HFF-Myc (cell line): Measurements from ENCODE around the gene GCAT.

Experiments
- DNase-seq: peaks from one replicate; pipeline ENCODE4 v3.0.0-alpha.2; 2011; ENCODE audit warnings: low read depth; ENCODE audit errors: extremely low read depth
- H3K4me3 ChIP-seq: replicated peaks from 2 replicates; pipeline ENCODE4 v1.5.1; 2011; ENCODE audit warnings: low read depth, mild to moderate bottlenecking, control low read depth, low read length
- TF ChIP-seq, protein P1 (sequence below): IDR thresholded peaks from 2 replicates; pipeline ENCODE4 v1.5.1; 2012; ENCODE audit warnings: mild to moderate bottlenecking, low read depth, low read length, control low read depth; ENCODE audit errors: missing control alignments

The GCAT gene

DNA sequence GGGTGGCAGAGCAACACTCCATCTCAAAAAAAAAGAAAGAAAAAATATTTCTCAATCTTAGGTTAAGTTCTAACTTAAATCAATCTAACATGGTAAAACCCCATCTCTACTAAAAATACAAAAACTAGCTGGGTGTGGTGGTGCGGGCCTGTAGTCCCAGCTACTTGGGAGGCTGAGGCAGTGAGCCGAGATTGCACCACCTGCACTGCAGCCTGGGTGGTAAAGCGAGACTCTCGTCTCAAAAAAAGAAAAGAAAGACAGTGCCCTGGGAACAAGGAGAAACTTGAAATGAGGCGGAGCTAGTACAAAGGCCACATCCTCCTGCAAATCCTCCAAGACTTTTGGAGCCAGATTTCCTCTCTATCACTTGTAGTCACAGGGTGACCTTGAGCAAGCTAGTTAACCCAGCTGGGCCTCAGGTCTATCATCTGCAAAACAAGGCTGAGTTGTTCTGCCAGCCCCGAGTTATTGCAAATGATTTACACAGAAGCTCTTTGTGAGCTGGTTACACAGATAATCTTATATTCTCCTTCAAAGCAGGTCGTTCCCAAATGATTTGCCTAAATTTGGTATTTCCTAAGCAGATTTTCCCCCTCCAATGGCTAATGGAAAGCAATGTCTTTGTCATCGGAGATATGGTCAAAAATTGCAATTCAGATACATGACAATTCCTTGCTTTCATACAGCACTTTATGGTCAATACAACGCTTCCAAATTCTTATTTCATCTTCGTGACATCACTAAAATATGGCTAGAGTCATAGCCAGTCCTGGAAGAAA, 34.5 kb downstream of the GCAT start:
- 0 out of 2 replicates have a peak overlapping the region, but pooled peaks have one; percentile 52 for H3K4me3 ChIP-seq

DNA sequence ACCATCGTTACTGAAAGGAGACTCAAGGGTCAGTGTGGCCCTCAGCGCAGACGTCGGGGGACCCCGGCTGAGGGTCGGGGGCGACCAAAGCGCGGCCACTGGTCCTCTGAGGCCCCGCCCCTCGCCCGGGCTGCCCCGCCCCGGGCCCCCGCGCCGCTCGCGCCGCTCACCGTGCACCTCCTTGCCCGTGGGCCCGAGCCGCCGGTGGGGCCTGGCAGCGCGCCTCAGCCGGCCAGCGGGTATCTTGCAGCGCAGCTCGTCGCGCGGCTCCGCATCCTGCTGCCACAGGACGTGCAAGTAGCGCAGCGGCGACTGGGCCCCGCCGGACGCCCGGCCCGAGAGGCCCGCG, 36.0 kb downstream of the GCAT start:
- DNase-seq = no peak
- peak overlapping the region; percentile 52 for H3K4me3 ChIP-seq
- TF ChIP-seq, protein P1, sequence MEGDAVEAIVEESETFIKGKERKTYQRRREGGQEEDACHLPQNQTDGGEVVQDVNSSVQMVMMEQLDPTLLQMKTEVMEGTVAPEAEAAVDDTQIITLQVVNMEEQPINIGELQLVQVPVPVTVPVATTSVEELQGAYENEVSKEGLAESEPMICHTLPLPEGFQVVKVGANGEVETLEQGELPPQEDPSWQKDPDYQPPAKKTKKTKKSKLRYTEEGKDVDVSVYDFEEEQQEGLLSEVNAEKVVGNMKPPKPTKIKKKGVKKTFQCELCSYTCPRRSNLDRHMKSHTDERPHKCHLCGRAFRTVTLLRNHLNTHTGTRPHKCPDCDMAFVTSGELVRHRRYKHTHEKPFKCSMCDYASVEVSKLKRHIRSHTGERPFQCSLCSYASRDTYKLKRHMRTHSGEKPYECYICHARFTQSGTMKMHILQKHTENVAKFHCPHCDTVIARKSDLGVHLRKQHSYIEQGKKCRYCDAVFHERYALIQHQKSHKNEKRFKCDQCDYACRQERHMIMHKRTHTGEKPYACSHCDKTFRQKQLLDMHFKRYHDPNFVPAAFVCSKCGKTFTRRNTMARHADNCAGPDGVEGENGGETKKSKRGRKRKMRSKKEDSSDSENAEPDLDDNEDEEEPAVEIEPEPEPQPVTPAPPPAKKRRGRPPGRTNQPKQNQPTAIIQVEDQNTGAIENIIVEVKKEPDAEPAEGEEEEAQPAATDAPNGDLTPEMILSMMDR = no peak

More for the DNA sequence above, 34.5 kb downstream of the GCAT start:
- TF ChIP-seq, protein P1 = no peak
- DNase-seq = no peak

DNA sequence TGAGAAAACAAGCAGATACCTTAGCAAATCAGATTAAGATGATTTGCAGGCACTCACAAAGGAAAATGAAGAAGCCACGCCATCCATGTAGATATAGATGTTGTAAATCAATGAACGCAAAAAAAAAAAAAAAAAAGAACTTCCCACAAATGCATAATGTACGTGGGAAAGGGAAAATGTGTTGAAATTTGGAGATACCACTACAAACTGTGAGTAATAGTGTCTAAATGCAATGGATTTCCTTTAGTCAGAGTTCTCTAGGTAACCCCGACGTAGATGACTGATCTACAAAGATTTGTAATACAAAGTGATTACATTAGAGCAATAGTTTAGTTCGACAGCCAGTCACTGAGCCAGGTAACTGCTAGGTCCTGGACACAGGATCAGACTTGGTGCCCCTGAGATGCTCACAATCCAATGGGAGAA, 37.2 kb downstream of the GCAT start:
- no peak for DNase-seq
- peak overlapping the region; percentile 52 for H3K4me3 ChIP-seq
- TF ChIP-seq, protein P1 = no peak

DNA sequence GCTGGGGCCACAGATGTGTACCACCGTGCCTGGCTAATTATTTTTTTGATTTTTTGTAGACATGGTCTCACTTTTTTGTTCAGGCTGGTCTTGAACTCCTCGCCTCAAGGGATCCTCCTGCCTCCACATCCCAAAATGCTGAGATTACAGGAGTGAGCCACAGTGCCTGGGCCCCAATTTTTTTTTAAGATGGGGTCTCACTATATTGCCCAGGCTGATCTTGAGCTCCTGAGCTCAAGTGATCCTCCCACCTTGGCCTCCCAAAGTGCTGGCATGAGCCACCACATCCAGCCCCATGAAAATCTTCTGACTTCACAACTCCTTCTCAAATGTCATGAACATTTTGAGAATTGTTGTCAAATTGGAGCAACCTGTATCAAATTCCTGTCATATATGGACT, 38.7 kb downstream of the GCAT start:
- DNase-seq = no peak

DNA sequence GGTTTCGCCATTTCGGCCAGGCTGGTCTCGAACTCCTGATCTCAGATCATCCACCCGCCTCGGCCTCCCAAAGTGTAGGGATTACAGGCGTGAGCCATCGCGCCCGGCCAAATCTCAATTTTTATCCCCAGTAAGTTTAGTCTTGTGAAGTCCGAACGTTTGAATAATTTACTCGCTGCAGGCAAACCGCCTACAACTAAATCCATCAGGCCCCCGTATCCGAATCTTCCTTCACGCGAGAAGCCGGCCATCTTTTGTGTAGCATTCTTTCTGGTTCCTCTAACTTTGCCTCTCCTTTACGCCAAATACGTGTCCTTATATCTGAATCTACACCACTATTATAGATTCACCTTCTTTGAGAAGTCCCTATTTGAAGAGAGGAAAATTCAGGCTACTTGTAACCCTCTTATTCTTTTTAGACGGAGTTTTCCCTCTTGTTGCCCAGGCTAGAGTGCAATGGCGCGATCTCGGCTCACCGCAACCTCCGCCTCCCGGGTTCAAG, 40.9 kb downstream of the GCAT start:
- TF ChIP-seq, protein P1 = no peak
- DNase-seq = no peak

More for the DNA sequence above, 38.7 kb downstream of the GCAT start:
- TF ChIP-seq, protein P1 = no peak
- no peak overlapping the region for H3K4me3 ChIP-seq

DNA sequence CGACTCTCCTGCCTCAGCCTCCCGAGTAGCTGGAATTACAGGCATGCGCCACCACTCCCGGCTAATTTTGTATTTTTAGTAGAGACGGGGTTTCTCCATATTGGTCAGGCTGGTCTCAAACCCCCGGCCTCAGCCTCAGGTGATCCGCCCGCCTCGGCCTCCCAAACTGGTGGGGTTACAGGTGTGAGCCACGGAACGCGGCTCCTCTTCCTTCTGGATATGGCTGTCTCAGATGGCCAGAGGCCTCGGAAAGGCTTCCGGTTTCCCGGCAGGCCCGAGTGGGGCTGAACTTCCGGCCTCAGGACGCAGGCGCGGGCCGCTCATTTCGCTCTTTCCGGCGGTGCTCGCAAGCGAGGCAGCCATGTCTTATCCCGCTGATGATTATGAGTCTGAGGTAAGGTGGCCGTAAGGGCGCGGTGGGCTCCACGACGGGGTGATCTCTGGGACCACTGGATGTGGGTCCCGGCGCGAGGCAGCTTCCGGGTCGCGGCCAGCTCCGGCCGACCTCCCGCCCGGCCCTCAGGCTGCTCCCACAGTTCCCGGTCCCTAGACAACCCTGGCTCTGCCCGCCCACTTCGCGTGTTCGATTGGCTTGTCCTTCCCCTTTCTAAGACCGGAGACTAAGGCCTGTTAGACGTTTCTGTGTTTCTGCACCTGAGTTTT, 41.5 kb downstream of the GCAT start, which contains the start of gene EIF3L:
TSS of gene EIF3L (plus strand) at position 331 of the 663 bp plus-strand sequence. CDS start at position 362, 31 bp downstream.
- peak; percentile 61 for DNase-seq
- TF ChIP-seq, protein P1 = no peak
- H3K4me3 ChIP-seq = peak within 1 kb of the TSS; percentile 95

More for the DNA sequence above, 40.9 kb downstream of the GCAT start:
- H3K4me3 ChIP-seq = peak overlapping the region; percentile 95
